Measurements from ENCODE around the gene FSHR. TPM values are rescaled to one million over a fixed set of nuclear protein-coding genes. Genes with fewer than 3 reads are reported as not detected.

The FSHR gene
- total RNA-seq, 4 donors from 2014 or later: not detected

DNA sequence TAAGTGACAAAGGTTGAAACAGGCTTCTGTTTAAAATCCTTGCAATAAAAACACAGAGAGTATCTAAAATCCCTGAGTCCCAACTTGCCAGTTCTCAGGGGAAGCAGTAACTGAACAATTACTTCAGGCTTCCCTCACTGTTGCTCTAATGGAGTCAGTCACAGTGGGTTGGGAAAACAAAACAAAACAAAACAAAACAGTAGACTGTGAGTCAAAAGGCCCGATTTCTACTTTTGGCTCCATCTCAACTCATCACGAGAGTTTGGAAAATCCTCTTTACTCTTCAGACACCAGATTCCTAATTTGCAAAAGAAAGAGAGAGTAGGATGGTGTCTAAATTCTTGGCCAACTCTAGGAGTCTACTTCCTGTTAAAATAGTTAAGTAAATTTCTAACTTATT is 1.1 kb downstream of the FSHR start:
- in situ Hi-C loops (cut with MboI; ENCODE audit: low sequenced_read_pairs in 4 of 4): no loop called here
- H3K27me3 ChIP-seq: no peaks in the 10 kb centered on the region
- intact Hi-C loops (cut with DNase I; ENCODE audit: low total_unique reads): no loop called here
- TF ChIP-seq POLR2A (IDR thresholded peaks at IDR 0.05): no peak
- TF ChIP-seq, protein P1, sequence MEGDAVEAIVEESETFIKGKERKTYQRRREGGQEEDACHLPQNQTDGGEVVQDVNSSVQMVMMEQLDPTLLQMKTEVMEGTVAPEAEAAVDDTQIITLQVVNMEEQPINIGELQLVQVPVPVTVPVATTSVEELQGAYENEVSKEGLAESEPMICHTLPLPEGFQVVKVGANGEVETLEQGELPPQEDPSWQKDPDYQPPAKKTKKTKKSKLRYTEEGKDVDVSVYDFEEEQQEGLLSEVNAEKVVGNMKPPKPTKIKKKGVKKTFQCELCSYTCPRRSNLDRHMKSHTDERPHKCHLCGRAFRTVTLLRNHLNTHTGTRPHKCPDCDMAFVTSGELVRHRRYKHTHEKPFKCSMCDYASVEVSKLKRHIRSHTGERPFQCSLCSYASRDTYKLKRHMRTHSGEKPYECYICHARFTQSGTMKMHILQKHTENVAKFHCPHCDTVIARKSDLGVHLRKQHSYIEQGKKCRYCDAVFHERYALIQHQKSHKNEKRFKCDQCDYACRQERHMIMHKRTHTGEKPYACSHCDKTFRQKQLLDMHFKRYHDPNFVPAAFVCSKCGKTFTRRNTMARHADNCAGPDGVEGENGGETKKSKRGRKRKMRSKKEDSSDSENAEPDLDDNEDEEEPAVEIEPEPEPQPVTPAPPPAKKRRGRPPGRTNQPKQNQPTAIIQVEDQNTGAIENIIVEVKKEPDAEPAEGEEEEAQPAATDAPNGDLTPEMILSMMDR (IDR thresholded peaks at IDR 0.05 in 4 of 5, conservative IDR thresholded peaks at IDR 0.05 in 1 of 5): no peak
- DNase-seq: no peak
- H3K4me1 ChIP-seq: no peaks in the 10 kb centered on the region
- no peak for ATAC-seq
- H3K9me3 ChIP-seq: no peaks in the 10 kb centered on the region
- no peak overlapping the region for H3K4me3 ChIP-seq
- H3K36me3 ChIP-seq: no peaks in the 10 kb centered on the region
- no peak overlapping the region for H3K27ac ChIP-seq

DNA sequence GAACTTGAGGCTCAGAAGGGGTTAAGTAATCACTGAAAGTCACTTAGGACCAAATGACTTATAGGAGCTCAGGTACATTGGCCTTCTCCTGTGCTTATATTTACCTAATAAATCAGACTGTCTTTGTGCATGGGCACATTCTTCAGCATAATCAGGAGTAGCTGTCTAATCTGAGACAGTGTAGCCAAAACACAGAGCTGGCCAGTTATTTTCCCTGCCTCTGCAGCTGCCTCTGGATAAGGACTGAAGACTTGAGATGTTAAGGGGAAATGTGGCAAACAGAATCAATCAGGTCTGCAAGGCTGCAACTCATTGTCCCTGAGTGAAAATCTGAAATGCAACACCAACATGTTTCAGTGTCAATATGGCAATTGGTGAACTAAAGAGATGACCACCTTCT is 1.5 kb downstream of the FSHR start:
- in situ Hi-C loops (cut with MboI; ENCODE audit: low sequenced_read_pairs in 4 of 4): no loop called here
- ATAC-seq: no peak
- DNase-seq: no peak
- H3K4me1 ChIP-seq: no peaks in the 10 kb centered on the region
- no peaks in the 10 kb centered on the region for H3K9me3 ChIP-seq
- no peaks in the 10 kb centered on the region for H3K27me3 ChIP-seq
- no peak overlapping the region for H3K4me3 ChIP-seq
- TF ChIP-seq POLR2A (IDR thresholded peaks at IDR 0.05): no peak
- TF ChIP-seq, protein P1 (IDR thresholded peaks at IDR 0.05 in 4 of 5, conservative IDR thresholded peaks at IDR 0.05 in 1 of 5): no peak
- intact Hi-C loops (cut with DNase I; ENCODE audit: low total_unique reads): no loop called here
- no peaks in the 10 kb centered on the region for H3K36me3 ChIP-seq
- H3K27ac ChIP-seq: no peak overlapping the region

DNA sequence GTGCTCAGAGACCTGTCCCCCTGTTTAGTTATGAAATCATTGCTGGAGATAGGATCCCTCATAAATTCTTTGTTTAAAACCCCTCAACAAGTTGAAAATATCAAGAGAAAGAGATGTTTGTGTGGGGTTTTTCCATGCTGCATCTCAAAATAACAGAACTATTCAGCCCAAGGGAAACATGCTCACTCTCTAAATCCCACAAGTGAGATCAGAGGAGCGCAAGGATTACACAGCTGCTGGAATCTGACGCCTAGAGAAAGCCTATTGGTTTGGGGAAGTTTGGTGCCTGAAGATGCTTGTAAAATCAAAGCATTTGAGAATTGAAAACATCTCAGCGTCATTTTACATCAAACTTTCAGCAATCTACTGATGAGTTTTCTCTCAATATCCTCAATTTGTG is 7.9 kb downstream of the FSHR start:
- Histone ChIP-seq H3K27ac (no peak overlapping the region), H3K36me3 (no peaks in the 10 kb centered on the region), H3K27me3 (no peaks in the 10 kb centered on the region), H3K4me1 (no peaks in the 10 kb centered on the region), H3K4me3 (no peak overlapping the region), H3K9me3 (no peaks in the 10 kb centered on the region)
- ATAC-seq: no peak
- intact Hi-C loops (cut with DNase I; ENCODE audit: low total_unique reads) (no loop called here), in situ Hi-C loops (cut with MboI; ENCODE audit: low sequenced_read_pairs in 4 of 4) (no loop called here)
- DNase-seq: no peak
- TF ChIP-seq, protein P1 (IDR thresholded peaks at IDR 0.05 in 4 of 5, conservative IDR thresholded peaks at IDR 0.05 in 1 of 5): no peak
- TF ChIP-seq POLR2A (IDR thresholded peaks at IDR 0.05): no peak

DNA sequence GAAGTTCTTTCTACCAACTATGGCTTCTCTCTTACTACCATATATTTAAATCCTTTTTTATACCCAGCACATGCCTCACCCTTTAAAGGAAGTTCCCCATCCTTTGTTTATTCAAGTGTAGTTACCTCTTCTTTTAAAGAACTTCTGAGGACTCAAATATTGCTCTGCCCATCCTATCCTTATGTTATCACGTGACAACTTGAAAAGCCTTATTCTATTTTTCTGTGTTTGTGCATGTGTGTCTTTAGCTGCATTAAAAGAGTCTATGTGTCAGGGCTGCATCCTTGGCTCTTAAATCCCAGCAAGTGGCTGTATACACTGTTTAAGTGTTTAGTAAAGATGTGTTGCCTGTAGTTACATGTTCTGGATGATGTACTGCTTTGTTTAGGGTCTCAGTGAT is 22.5 kb downstream of the FSHR start:
- no peaks in the 10 kb centered on the region for H3K27me3 ChIP-seq
- H3K4me1 ChIP-seq: no peaks in the 10 kb centered on the region
- ATAC-seq (no peak), DNase-seq (no peak)
- intact Hi-C loops (cut with DNase I; ENCODE audit: low total_unique reads) (no loop called here), in situ Hi-C loops (cut with MboI; ENCODE audit: low sequenced_read_pairs in 4 of 4) (no loop called here)
- TF ChIP-seq, protein P1 (IDR thresholded peaks at IDR 0.05 in 4 of 5, conservative IDR thresholded peaks at IDR 0.05 in 1 of 5): no peak
- TF ChIP-seq POLR2A (IDR thresholded peaks at IDR 0.05): no peak
- no peaks in the 10 kb centered on the region for H3K36me3 ChIP-seq
- H3K9me3 ChIP-seq: no peaks in the 10 kb centered on the region
- H3K4me3 ChIP-seq: no peak overlapping the region
- no peak overlapping the region for H3K27ac ChIP-seq

DNA sequence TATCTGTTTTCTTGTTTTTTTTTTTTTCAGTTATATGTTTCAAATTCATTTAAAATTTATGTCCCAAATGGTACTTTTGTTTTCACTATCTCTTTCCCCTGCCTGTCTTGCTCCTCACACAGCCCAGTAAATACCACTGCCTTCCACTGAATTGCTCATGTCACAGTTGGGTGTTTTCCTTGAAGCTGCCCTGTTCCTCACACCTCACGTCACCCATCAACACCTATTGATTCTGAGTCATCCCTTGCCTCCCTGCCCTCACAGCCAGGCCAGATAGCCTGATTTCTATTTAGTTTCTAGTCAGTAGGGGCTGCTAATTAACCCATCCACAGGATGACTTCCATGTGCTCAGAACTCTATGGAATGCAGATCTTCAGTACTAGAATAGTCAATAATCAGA is 25.3 kb downstream of the FSHR start:
- in situ Hi-C loops (cut with MboI; ENCODE audit: low sequenced_read_pairs in 4 of 4): no loop called here

More for the DNA sequence above, 25.3 kb downstream of the FSHR start:
- Histone ChIP-seq H3K4me3 (no peak overlapping the region), H3K27ac (no peak overlapping the region), H3K27me3 (no peaks in the 10 kb centered on the region), H3K4me1 (no peaks in the 10 kb centered on the region), H3K9me3 (no peaks in the 10 kb centered on the region), H3K36me3 (no peaks in the 10 kb centered on the region)
- TF ChIP-seq, protein P1 (IDR thresholded peaks at IDR 0.05 in 4 of 5, conservative IDR thresholded peaks at IDR 0.05 in 1 of 5): no peak
- no peak for TF ChIP-seq POLR2A (IDR thresholded peaks at IDR 0.05)
- DNase-seq (no peak), ATAC-seq (no peak)
- intact Hi-C loops (cut with DNase I; ENCODE audit: low total_unique reads): no loop called here

Measured in gastrocnemius medialis (tissue), 4 donors.